HEK293 (cell line): ENCODE measurements around the gene PRKG2.

Experiments
- CTCF ChIA-PET: fragments of 350-600 bp; formaldehyde crosslinking; extraction: SDS; loops from one replicate; lab custom pipeline; 2021; ENCODE audit warnings: antibody characterized with exemption; lab: Yijun Ruan, JAX
- POLR2A ChIA-PET: fragments of 300-600 bp; formaldehyde crosslinking; extraction: SDS; loops from one replicate; lab custom pipeline; 2020; ENCODE audit warnings: antibody characterized with exemption, inconsistent platforms; lab: Yijun Ruan, JAX
- H3K27ac ChIP-seq: fragments of 200-500 bp; sonication (Bioruptor generic); 2 replicates; pipeline ENCODE4 v1.5.1; 2014; ENCODE audit warnings: low read depth, low read length, control low read depth, inconsistent platforms; ENCODE audit errors: extremely low read depth
- H3K36me3 ChIP-seq, 2 experiments: fragments of 200-500 bp in 1 of 2; sonication (Bioruptor generic) in 1 of 2; 1 replicate in 1 of 2; 2 replicates in 1 of 2; pipeline ENCODE4 v1.5.1; 2014 to 2017; ENCODE audit warnings: inconsistent platforms in 2 of 2, low read length in 2 of 2; ENCODE audit not compliant: control insufficient read depth in 2 of 2, insufficient read depth in 1 of 2
- H3K4me1 ChIP-seq: fragments of 200-500 bp; sonication (Bioruptor generic); 2 replicates; pipeline ENCODE4 v1.5.1; 2014; ENCODE audit warnings: mild to moderate bottlenecking, low read length, inconsistent platforms; ENCODE audit not compliant: control insufficient read depth, insufficient read depth
- H3K4me3 ChIP-seq: 2 replicates; pipeline ENCODE4 v1.5.1; 2011; ENCODE audit warnings: low read depth, mild to moderate bottlenecking, control low read depth, low read length, moderate library complexity
- H3K9me3 ChIP-seq: fragments of 200-500 bp; sonication (Bioruptor generic); 2 replicates; pipeline ENCODE4 v1.5.1; 2014; ENCODE audit warnings: low read depth, low read length, inconsistent platforms; ENCODE audit not compliant: control insufficient read depth, insufficient read depth
- KLF8 ChIP-seq: fragments of 450-650 bp; formaldehyde crosslinking; IDR thresholded peaks from 2 replicates; pipeline ENCODE4 v1.5.1; 2016; ENCODE audit warnings: missing biosample characterization, missing genetic modification characterization
- PRDM10 ChIP-seq: fragments of 450-650 bp; formaldehyde crosslinking; IDR thresholded peaks from 2 replicates; pipeline ENCODE4 v1.5.1; 2016; ENCODE audit warnings: missing biosample characterization, missing genetic modification characterization
- PRDM6 ChIP-seq: fragments of 450-650 bp; formaldehyde crosslinking; IDR thresholded peaks from 2 replicates; pipeline ENCODE4 v1.5.1; 2017; ENCODE audit warnings: missing biosample characterization, missing genetic modification characterization
- SALL2 ChIP-seq: fragments of 450-650 bp; formaldehyde crosslinking; IDR thresholded peaks from 2 replicates; pipeline ENCODE4 v1.5.0; 2017; ENCODE audit warnings: missing biosample characterization, mild to moderate bottlenecking, missing genetic modification characterization, borderline replicate concordance
- ZNF280C ChIP-seq: fragments of 450-650 bp; formaldehyde crosslinking; IDR thresholded peaks from 2 replicates; pipeline ENCODE4 v1.5.1; 2016; ENCODE audit warnings: missing biosample characterization, missing genetic modification characterization
- ZNF549 ChIP-seq: fragments of 450-650 bp; IDR thresholded peaks from 2 replicates; pipeline ENCODE4 v1.5.1; 2018; ENCODE audit warnings: missing biosample characterization, missing genetic modification characterization, mild to moderate bottlenecking, inconsistent platforms, moderate library complexity
- ZNF843 ChIP-seq: fragments of 450-650 bp; formaldehyde crosslinking; IDR thresholded peaks from 2 replicates; pipeline ENCODE4 v1.5.1; 2016; ENCODE audit warnings: missing biosample characterization, missing genetic modification characterization

PRKG2 gene

GRCh38 chr4:81130569-81130968 lies 84.5 kb downstream of the PRKG2 start:
- TF ChIP-seq PRDM10 (tag by site-specific recombination): peak; percentile 31; the same call in 1 of the 2 replicates
- no peak for TF ChIP-seq SALL2 (tag by site-specific recombination)
- ChIA-PET CTCF (no interaction called here), POLR2A (no interaction called here)
- Histone ChIP-seq H3K27ac (no peak overlapping the region), H3K4me3 (no peak overlapping the region), H3K36me3 (no peaks in the 10 kb centered on the region), H3K4me1 (no peaks in the 10 kb centered on the region), H3K9me3 (no peaks in the 10 kb centered on the region)

GRCh38 chr4:81120055-81120454 lies 95.0 kb downstream of the PRKG2 start:
- no peak overlapping the region for H3K4me3 ChIP-seq
- CTCF ChIA-PET: no interaction called here
- TF ChIP-seq ZNF549 (peak; percentile 48; the same call in 1 of the 2 replicates), PRDM6 (no peak)
- no peaks in the 10 kb centered on the region for H3K9me3 ChIP-seq
- H3K36me3 ChIP-seq: no peaks in the 10 kb centered on the region
- no peak overlapping the region for H3K27ac ChIP-seq
- H3K4me1 ChIP-seq: no peaks in the 10 kb centered on the region
- POLR2A ChIA-PET: no interaction called here

GRCh38 chr4:81118086-81118485 lies 96.9 kb downstream of the PRKG2 start:
- no peaks in the 10 kb centered on the region for H3K4me1 ChIP-seq
- TF ChIP-seq ZNF280C (tag by site-specific recombination): no peak
- POLR2A ChIA-PET: no interaction called here
- no peak overlapping the region for H3K4me3 ChIP-seq
- H3K27ac ChIP-seq: no peak overlapping the region
- CTCF ChIA-PET: interaction anchor here (0.6 kb wide), 1 partner anchor 1661 kb away, joined by 3 read pairs; no protein-coding TSS in a partner anchor
- H3K9me3 ChIP-seq: no peaks in the 10 kb centered on the region
- H3K36me3 ChIP-seq: no peaks in the 10 kb centered on the region

GRCh38 chr4:81116566-81116965 lies 98.5 kb downstream of the PRKG2 start:
- H3K9me3 ChIP-seq: no peaks in the 10 kb centered on the region
- TF ChIP-seq ZNF843 (tag by site-specific recombination) (no peak), KLF8 (no peak)
- ChIA-PET CTCF (no interaction called here), POLR2A (no interaction called here)
- no peaks in the 10 kb centered on the region for H3K4me1 ChIP-seq
- no peak overlapping the region for H3K27ac ChIP-seq
- H3K36me3 ChIP-seq: no peaks in the 10 kb centered on the region
- H3K4me3 ChIP-seq: no peak overlapping the region
